Frontal cortex (tissue), 4 donors: Measurements from ENCODE around the gene PLEKHH2. TPM values are rescaled to one million over a fixed set of nuclear protein-coding genes. Genes with fewer than 3 reads are reported as not detected.
"Not testable (repeated sequence)": the region's sequence is repeated elsewhere in the genome, so short reads cannot be mapped to it uniquely, and the experiment has no call there.

Experiments used
- DNase-seq, 2 donors: peaks; one replicate each; pipeline ENCODE4 v3.0.0; 2012; ENCODE audit warnings: low spot score in 2 of 2
- FAIRE-seq: peaks from 2 replicates; lab custom pipeline; 2012; peaks lifted over from hg19 to GRCh38; lab: Jason Lieb, UNC
- total RNA-seq: library from RNA; depleted of rRNA; stranded (reverse); fragments of >200 nt; gene quantifications from one replicate; pipeline ENCODE4 v1.2.3, GENCODE V29; 2014
- donor health status: control.
- donor health status: control.
- donor health status: control.

Gene PLEKHH2
- total RNA-seq, 1 donor from 2014 or later, result 7.3 TPM

DNA sequence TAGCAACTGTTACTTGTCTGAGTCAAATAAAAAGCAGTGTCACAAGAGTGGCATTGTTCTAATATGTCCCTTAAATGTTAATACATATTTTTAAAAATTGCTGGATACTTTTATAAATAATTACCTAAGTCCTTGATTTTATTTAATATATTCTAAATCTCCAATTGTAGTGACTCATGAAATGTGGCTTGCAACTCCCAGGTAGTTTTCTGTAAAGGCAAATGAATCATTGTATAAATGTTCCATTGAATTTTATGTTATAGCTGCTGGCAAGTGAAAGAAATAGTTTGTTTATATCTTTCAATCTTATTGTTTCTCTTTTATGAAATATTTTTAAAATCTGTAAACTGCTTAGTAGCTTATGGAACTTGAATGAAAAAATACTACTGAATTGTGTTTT is 71.8 kb downstream of the PLEKHH2 start:
- DNase-seq, result no peak

DNA sequence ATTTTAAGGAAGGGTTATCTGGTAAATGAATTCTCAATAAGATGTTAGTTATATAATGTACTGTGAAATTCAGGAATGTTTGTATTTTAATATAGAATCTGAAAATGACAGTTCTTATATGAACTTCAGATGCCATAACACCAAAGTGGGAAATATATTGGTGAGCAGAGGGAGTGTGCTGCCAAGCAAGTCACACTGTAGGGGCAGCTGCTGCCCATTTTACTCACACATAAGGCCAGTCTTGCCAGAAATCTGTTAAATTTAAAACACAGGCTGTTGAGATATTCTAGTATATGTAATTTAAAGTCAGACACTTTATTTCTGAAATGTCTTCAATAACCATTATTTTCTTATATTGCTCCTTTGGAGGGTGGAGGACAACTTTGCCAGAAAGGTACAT is 73.8 kb downstream of the PLEKHH2 start:
- DNase-seq (no peak), FAIRE-seq (no peak)

More for the DNA sequence above, 71.8 kb downstream of the PLEKHH2 start:
- no peak for FAIRE-seq

DNA sequence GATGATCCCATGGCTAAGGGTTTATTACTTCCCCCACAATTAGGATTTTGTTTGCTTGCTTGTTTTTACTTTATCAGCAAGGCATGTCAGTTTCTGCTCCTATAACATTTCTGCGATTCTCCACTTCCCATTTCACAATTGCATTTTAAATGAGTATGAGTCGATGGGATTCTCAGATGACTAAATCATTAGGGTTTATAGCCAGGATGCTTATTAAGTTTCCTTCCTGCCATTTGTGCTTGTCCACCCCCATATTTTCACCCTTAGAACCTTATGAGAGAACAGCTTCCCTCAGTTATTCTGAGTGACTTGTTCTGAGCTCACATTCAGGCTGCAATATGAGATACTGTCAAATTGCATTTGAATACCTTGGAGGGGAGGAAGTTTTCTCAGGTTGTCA is 77.1 kb downstream of the PLEKHH2 start:
- FAIRE-seq (no peak), DNase-seq (no peak)

DNA sequence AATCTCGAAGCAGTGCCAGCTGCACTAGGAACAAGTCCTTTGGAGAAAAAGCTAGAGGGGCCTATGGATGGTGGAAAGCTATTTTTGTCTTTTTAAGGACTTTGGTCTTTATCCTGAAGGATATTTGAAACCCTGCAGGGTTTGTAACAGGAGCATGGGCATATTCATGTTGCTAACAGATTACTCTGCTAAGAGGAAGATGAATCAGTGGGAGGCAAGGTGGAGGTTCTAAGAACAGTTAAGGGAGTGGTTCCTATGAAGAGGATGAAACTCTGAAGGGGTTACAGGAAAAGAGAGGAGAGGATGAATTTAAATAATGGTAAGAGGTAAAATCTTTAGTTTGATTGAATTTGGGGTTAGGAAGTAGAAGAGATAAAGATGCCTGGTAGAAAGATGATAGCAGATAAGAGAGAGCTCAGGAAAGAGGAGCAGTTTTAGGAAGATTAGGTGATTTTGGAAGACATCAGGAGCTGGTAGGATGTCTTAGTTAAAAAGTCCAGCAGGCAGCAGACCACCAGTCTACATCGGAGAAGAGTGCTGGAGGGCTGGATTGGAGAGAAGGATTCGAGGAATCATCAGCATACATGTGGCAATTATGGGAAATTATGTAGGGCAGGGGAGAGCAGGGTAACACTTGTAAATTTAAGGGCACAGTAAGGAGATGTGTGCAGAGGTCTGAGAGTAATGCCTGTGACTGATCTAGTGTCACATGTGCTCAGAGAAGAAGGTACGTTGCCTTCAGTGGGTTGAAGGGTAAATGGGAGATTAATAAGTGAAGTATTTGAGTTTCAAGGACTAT is 78.4 kb downstream of the PLEKHH2 start:
- DNase-seq, result no peak
- no peak for FAIRE-seq

DNA sequence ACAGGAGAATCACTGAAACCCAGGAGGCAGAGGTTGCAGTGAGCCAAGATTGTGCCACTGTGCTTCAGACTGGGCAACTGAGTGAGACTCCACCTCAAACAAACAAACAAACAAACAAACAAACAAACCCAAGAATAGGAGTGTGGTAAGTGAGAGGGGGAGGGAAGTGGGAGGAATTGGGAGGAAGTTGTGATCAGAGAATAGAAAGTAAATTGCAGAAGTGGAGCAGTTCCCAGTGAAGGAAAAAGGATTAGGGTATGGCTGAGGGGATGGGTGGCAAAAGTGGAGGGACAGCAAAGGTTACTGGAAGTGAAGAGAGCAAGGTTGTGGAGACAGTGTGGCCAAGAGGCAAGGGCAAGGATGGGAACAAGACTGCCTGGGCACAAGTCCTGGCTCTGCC is 80.3 kb downstream of the PLEKHH2 start:
- FAIRE-seq, result no peak
- DNase-seq, result no peak

DNA sequence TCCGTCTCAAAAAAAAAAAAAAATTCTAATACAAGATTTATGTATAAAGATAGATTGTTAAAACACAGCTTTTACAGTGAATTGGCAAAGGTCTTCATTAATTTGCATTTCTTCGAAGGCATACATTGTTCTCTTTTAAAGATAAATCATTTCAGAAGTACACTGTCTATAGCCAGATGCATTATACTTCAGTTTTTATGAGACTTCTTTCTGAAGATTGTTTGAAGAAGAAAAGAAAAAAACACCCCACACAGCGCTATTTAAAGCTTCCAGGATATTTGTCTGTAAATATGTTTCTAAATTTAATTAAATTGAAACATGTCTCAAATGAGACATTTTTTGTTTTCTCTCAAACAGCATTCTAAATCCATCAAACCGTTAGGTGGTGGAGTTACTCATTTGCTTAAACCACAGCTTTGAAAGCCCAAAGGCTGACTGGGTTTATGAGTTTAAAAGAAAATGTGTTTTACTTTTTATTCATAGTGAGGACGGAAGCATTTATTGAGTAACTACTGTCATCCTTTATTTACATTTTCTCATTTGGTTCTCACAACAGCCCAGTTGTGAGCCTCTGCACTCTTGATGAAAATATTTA is 81.6 kb downstream of the PLEKHH2 start:
- FAIRE-seq (no peak), DNase-seq (no peak)

GRCh38 chr2:43724728-43725526 is 87.9 kb downstream of the PLEKHH2 start:
- DNase-seq, result no peak
- no peak for FAIRE-seq

DNA sequence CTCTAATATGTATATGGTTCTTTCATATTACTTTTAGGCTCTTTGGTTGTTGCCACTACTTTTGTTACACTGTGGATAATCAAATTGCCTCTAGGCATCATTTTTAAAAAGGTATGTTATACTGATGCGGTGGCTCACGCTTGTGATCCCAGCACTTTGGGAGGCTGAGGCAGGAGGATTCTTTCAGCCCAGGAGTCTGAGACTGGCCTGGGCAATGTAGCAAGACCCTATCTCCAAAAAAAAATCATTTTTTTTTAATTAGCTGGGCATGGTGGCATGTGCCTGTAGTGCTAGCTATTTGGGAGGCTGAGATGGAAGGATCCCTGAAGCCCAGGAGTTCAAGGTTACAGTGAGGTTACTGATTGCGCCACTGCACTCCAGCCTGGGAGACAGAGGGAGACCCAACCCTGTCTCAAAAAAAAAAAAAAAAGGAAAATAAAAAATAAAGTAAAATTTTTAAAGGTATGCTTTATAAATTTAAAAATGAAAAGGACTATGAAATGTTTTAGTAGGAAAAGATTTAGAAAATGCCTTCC is 88.7 kb downstream of the PLEKHH2 start:
- DNase-seq (no peak), FAIRE-seq (no peak)

- not testable (repeated sequence) for FAIRE-seq, DNase-seq
These were observed 90.0 kb downstream of the PLEKHH2 start for GRCh38 chr2:43726961-43727633.

DNA sequence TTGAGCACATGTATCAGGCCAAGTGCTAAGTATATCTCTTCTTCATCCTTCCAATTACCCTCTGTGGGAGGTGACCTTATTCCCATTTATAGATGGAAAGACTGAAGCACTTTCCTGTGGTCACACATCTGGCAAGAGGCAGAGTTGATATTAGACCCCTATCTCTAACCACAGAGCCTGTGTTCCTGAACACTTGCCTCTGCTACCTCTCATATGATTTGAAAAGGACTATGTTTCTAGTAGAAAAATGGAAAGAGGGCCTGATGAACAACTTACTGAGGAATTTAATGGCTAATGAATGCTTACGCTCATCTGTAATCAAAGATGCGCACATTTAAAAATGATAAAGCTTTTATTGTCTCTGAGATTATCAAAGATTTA is 90.6 kb downstream of the PLEKHH2 start:
- FAIRE-seq (no peak), DNase-seq (no peak)

- FAIRE-seq, result no peak
- DNase-seq, result no peak
These were observed 92.6 kb downstream of the PLEKHH2 start for GRCh38 chr2:43729491-43730174.

DNA sequence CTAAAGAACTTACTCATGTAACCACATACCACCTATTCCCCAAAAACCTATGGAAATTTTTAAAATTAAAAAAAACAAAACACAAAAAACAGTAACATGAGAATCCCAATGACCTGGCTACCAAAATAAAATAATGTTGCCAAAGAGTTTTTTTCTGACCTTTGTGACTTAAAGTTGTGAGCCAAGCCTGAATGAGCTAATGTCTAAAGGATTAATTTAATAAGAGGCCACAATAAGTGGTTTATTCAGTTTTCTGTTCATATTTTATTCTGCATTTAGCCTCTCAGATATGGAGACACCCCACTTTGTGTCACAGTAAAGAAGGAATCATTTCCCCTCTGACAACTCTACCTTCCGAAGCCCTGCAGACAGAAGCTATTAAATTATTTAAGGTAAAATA is 94.2 kb downstream of the PLEKHH2 start:
- FAIRE-seq, result no peak

GRCh38 chr2:43736637-43737036 is 99.6 kb downstream of the PLEKHH2 start:
- no peak for FAIRE-seq
- DNase-seq, result no peak

More for the DNA sequence above, 94.2 kb downstream of the PLEKHH2 start:
- no peak for DNase-seq

- FAIRE-seq (no peak), DNase-seq (no peak)
These were observed 100.2 kb downstream of the PLEKHH2 start for GRCh38 chr2:43737097-43737854.

- FAIRE-seq, result no peak
- DNase-seq, result no peak
These were observed 100.8 kb downstream of the PLEKHH2 start for GRCh38 chr2:43737855-43738254.

DNA sequence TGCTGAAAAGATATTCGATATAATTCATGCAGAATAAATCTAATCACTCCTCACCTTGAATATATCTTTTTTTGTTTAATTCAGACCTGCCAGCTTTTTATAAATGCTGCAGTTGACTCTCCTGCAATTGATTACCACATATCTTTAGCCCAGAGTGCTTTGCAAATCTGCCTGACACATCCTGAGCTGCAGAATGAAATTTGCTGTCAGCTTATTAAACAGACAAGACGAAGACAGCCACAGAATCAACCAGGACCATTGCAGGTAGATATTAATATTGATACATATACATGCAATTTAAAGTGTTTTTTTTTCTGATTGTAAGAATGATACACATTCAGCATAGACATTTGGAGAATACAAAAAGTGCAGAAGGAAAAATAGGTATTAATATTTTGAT is 101.2 kb downstream of the PLEKHH2 start:
- FAIRE-seq (no peak), DNase-seq (no peak)

GRCh38 chr2:43743706-43744105 is 106.6 kb downstream of the PLEKHH2 start:
- no peak for FAIRE-seq
- DNase-seq, result no peak

DNA sequence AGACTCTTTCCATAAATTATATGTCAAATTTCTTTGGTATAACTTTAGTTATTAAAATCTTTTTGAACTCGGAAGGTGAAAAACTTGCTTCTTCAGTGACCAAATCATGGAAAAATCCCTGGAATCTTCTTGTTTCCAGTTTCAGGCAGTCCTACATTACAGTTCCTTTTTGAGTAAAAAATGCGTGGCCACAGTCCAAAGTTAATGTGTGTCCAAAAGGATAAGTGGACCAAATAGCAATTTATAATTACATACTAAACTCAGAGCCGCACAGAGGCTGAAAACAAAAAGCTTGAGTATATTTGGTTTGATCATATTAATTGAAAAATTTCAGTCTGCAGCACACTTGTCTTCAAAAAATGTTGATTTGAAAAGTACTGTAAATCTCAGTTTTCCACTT is 108.4 kb downstream of the PLEKHH2 start:
- DNase-seq, result no peak
- no peak for FAIRE-seq

GRCh38 chr2:43748333-43748732 is 111.3 kb downstream of the PLEKHH2 start:
- FAIRE-seq, result no peak
- no peak for DNase-seq
